DND-41 (cell line): ENCODE measurements around the gene SLC45A1.

Experiments used
- CTCF ChIP-seq: IDR thresholded peaks from 2 replicates; pipeline ENCODE4 v1.5.1; 2012; ENCODE audit warnings: borderline replicate concordance, low read length, moderate library complexity, mild to moderate bottlenecking; ENCODE audit not compliant: poor library complexity, severe bottlenecking; ENCODE audit errors: extremely low read depth
- EZH2 ChIP-seq: IDR thresholded peaks from 3 replicates; pipeline ENCODE4 v1.6.1; 2012; ENCODE audit warnings: borderline replicate concordance, low read depth, mild to moderate bottlenecking, moderate library complexity, low read length, inconsistent platforms; ENCODE audit not compliant: severe bottlenecking

- TF ChIP-seq CTCF (no peak), EZH2 (no peak)
These were observed 33.8 kb upstream of the SLC45A1 start for GRCh38 chr1:8284127-8284526.
